OCI-LY3 (cell line): ENCODE data around the gene MYO1G.

Source experiments
- H2AFZ ChIP-seq: fragments of 200-600, 300-600 bp; shearing (Covaris generic); 2 replicates; pipeline ENCODE4 v1.6.0; 2014; ENCODE audit warnings: antibody characterized with exemption, low read depth, low read length
- H3K27ac ChIP-seq: fragments of 200-600, 300-600 bp; sonication (generic); 2 replicates; pipeline ENCODE4 v1.5.1; 2014; ENCODE audit warnings: mild to moderate bottlenecking, low read length, moderate library complexity, mixed read lengths
- H3K27me3 ChIP-seq: fragments of 200-600, 300-600 bp; sonication (generic); 2 replicates; pipeline ENCODE4 v1.6.1; 2014; ENCODE audit warnings: low read depth, low read length, mixed read lengths
- H3K36me3 ChIP-seq: fragments of 200-600, 300-600 bp; sonication (generic); replicated peaks from 2 replicates; pipeline ENCODE3; 2014; ENCODE audit warnings: low read depth, low read length, mixed read lengths
- H3K4me1 ChIP-seq: fragments of 300-600, 200-600 bp; sonication (generic); 2 replicates; pipeline ENCODE4 v1.6.1; 2014; ENCODE audit warnings: low read length, mixed read lengths
- H3K4me2 ChIP-seq: fragments of 200-600, 300-600 bp; sonication (generic); 2 replicates; pipeline ENCODE4 v1.6.1; 2014; ENCODE audit warnings: low read length, mixed read lengths
- H3K4me3 ChIP-seq: fragments of 300-600, 200-600 bp; sonication (generic); 2 replicates; pipeline ENCODE4 v1.5.1; 2014; ENCODE audit warnings: antibody characterized with exemption, mild to moderate bottlenecking, low read length, moderate library complexity
- H3K79me2 ChIP-seq: fragments of 300-600, 200-600 bp; shearing (Covaris generic); 2 replicates; pipeline ENCODE4 v1.6.1; 2014; ENCODE audit warnings: mild to moderate bottlenecking, low read length, mixed read lengths
- H3K9ac ChIP-seq: fragments of 300-600, 200-600 bp; shearing (Covaris generic); 2 replicates; pipeline ENCODE4 v1.6.0; 2014; ENCODE audit warnings: mild to moderate bottlenecking, low read length, moderate library complexity
- H3K9me3 ChIP-seq: fragments of 200-600, 300-600 bp; shearing (Covaris generic); 2 replicates; pipeline ENCODE4 v1.6.1; 2014; ENCODE audit warnings: low read length, mixed read lengths; ENCODE audit not compliant: insufficient read depth
- H4K20me1 ChIP-seq: fragments of 200-600, 300-600 bp; sonication (generic); 2 replicates; pipeline ENCODE4 v1.6.1; 2016; ENCODE audit warnings: low read length, mixed read lengths; ENCODE audit not compliant: insufficient read depth
- CTCF ChIP-seq: fragments of 200-600, 300-600 bp; sonication (generic); IDR thresholded peaks from 2 replicates; pipeline ENCODE4 v1.5.1; 2014; ENCODE audit warnings: antibody characterized with exemption, low read length, low read depth
- EZH2phosphoT487 ChIP-seq: fragments of 200-600 bp; shearing (Covaris generic); IDR thresholded peaks from 2 replicates; pipeline ENCODE4 v1.6.1; 2018; ENCODE audit warnings: antibody characterized with exemption, mixed run types, low read depth

MYO1G gene

GRCh38 chr7:44961844-44962482 is 16.9 kb downstream of the MYO1G start:
- H3K36me3 ChIP-seq, result no peaks in the 10 kb centered on the region
- no peak overlapping the region for H2AFZ ChIP-seq
- no peak overlapping the region for H3K9ac ChIP-seq
- H3K27ac ChIP-seq, result no peak overlapping the region
- H3K9me3 ChIP-seq, result no peaks in the 10 kb centered on the region
- no peaks in the 10 kb centered on the region for H4K20me1 ChIP-seq
- TF ChIP-seq EZH2phosphoT487, result no peak
- no peak for TF ChIP-seq CTCF
- H3K27me3 ChIP-seq, result no peaks in the 10 kb centered on the region
- no peak overlapping the region for H3K4me3 ChIP-seq
- H3K4me2 ChIP-seq, result no peak overlapping the region
- no peaks in the 10 kb centered on the region for H3K4me1 ChIP-seq
- H3K79me2 ChIP-seq, result no peaks in the 10 kb centered on the region

GRCh38 chr7:44960011-44960580 is 18.7 kb downstream of the MYO1G start:
- Histone ChIP-seq H3K9me3 (no peaks in the 10 kb centered on the region), H3K4me2 (no peak overlapping the region), H3K36me3 (no peaks in the 10 kb centered on the region), H4K20me1 (no peaks in the 10 kb centered on the region), H3K4me3 (no peak overlapping the region), H3K27ac (no peak overlapping the region), H3K9ac (no peak overlapping the region), H3K27me3 (no peaks in the 10 kb centered on the region), H3K79me2 (no peaks in the 10 kb centered on the region), H2AFZ (no peak overlapping the region), H3K4me1 (no peaks in the 10 kb centered on the region)
- no peak for TF ChIP-seq CTCF
- no peak for TF ChIP-seq EZH2phosphoT487

- H3K9ac ChIP-seq, result no peak overlapping the region
- H3K27me3 ChIP-seq, result no peaks in the 10 kb centered on the region
- H3K4me1 ChIP-seq, result no peaks in the 10 kb centered on the region
- H3K27ac ChIP-seq, result no peak overlapping the region
- no peak for TF ChIP-seq EZH2phosphoT487
- TF ChIP-seq CTCF, result no peak
- no peaks in the 10 kb centered on the region for H4K20me1 ChIP-seq
- H3K4me2 ChIP-seq, result no peak overlapping the region
- no peaks in the 10 kb centered on the region for H3K36me3 ChIP-seq
- H3K9me3 ChIP-seq, result no peaks in the 10 kb centered on the region
- H3K4me3 ChIP-seq, result no peak overlapping the region
- no peak overlapping the region for H2AFZ ChIP-seq
- H3K79me2 ChIP-seq, result no peaks in the 10 kb centered on the region
Measured at GRCh38 chr7:44959433-44959951, 19.3 kb downstream of the MYO1G start.

GRCh38 chr7:44958645-44959344 is 20.0 kb downstream of the MYO1G start:
- no peak overlapping the region for H3K4me2 ChIP-seq
- no peak overlapping the region for H3K27ac ChIP-seq
- no peak overlapping the region for H3K4me3 ChIP-seq

More at GRCh38 chr7:44958645-44959344, 20.0 kb downstream of the MYO1G start:
- Histone ChIP-seq H3K79me2 (no peaks in the 10 kb centered on the region), H3K9ac (no peak overlapping the region), H3K27me3 (no peaks in the 10 kb centered on the region), H3K36me3 (no peaks in the 10 kb centered on the region), H4K20me1 (no peaks in the 10 kb centered on the region), H2AFZ (no peak overlapping the region), H3K9me3 (no peaks in the 10 kb centered on the region), H3K4me1 (no peaks in the 10 kb centered on the region)
- TF ChIP-seq EZH2phosphoT487 (no peak), CTCF (no peak)
